ENCODE data around the gene SAV1. TPM values are rescaled to one million over a fixed set of nuclear protein-coding genes. Genes with fewer than 3 reads are reported as not detected.
A peak's percentile ranks its signal among the peaks of the same experiment; 100 is the strongest.

Gene SAV1
- total RNA-seq, 4 donors from 2014 or later = 40.2 to 72.4 (median 48.6) TPM

GRCh38 chr14:50599700-50600444 is 68.2 kb downstream of the SAV1 start:
- TF ChIP-seq POLR2A (IDR thresholded peaks at IDR 0.05) (no peak), CTCF (IDR thresholded peaks at IDR 0.05) (peak in 4 of 6 experiments; percentile 43 to 83 (median 64))
- WGBS, 2 donors = 29% methylated on average over 4 of the region's 4 CpGs
- Histone ChIP-seq H3K36me3 (no peaks in the 10 kb centered on the region), H3K9me3 (no peaks in the 10 kb centered on the region), H3K27ac (no peak overlapping the region), H3K4me3 (replicated peaks in 1 of 3) (no peak overlapping the region), H3K27me3 (no peaks in the 10 kb centered on the region), H3K4me1 (peaks cover 0 to 4% of the 10 kb centered on the region in 2 donors)
- DNase-seq = no peak
- intact Hi-C loops (cut with DNase I) = loop anchor here (5.0 kb wide), 1 partner anchor 172 kb away; no protein-coding TSS in a partner anchor

- peaks cover 0 to 4% of the 10 kb centered on the region in 2 donors for H3K4me1 ChIP-seq
- H3K36me3 ChIP-seq = no peaks in the 10 kb centered on the region
- H3K9me3 ChIP-seq = no peaks in the 10 kb centered on the region
- no peak overlapping the region for H3K4me3 ChIP-seq (replicated peaks in 1 of 3)
- no peak for DNase-seq
- intact Hi-C loops (cut with DNase I) = no loop called here
- no peak for TF ChIP-seq POLR2A (IDR thresholded peaks at IDR 0.05)
- no peak for TF ChIP-seq CTCF (IDR thresholded peaks at IDR 0.05)
- H3K27me3 ChIP-seq = no peaks in the 10 kb centered on the region
- H3K27ac ChIP-seq = no peak overlapping the region
These were observed 69.3 kb downstream of the SAV1 start for GRCh38 chr14:50598765-50599164.

- whole genome bisulfite sequencing, 2 donors = 95 to 97% methylated on average over 8 of the region's 8 CpGs
- intact Hi-C loops (cut with DNase I) = no loop called here
- DNase-seq = no peak
These were observed 73.4 kb downstream of the SAV1 start for GRCh38 chr14:50594577-50595316.

GRCh38 chr14:50590464-50590863 is 77.6 kb downstream of the SAV1 start:
- Histone ChIP-seq H3K4me3 (replicated peaks in 1 of 3) (no peak overlapping the region), H3K4me1 (no peaks in the 10 kb centered on the region), H3K36me3 (no peaks in the 10 kb centered on the region), H3K27ac (no peak overlapping the region), H3K27me3 (no peaks in the 10 kb centered on the region), H3K9me3 (no peaks in the 10 kb centered on the region)
- 86 to 91% methylated on average over 2 of the region's 2 CpGs for WGBS, 2 donors
- no peak for TF ChIP-seq POLR2A (IDR thresholded peaks at IDR 0.05)
- no peak for TF ChIP-seq CTCF (IDR thresholded peaks at IDR 0.05)
- no peak for DNase-seq
- intact Hi-C loops (cut with DNase I) = no loop called here

More at GRCh38 chr14:50594577-50595316, 73.4 kb downstream of the SAV1 start:
- Histone ChIP-seq H3K4me1 (no peaks in the 10 kb centered on the region), H3K27me3 (no peaks in the 10 kb centered on the region), H3K27ac (no peak overlapping the region), H3K36me3 (no peaks in the 10 kb centered on the region), H3K9me3 (no peaks in the 10 kb centered on the region), H3K4me3 (replicated peaks in 1 of 3) (no peak overlapping the region)
- no peak for TF ChIP-seq POLR2A (IDR thresholded peaks at IDR 0.05)
- no peak for TF ChIP-seq CTCF (IDR thresholded peaks at IDR 0.05)

Small RNA genes within 50 kb of the gene (small RNA-seq; reads per million reads assigned to genes)
- not detected for gene RN7SL452P

Other genes starting within 250 kb of the SAV1 start
- gene MAP4K5, start 135.7 kb downstream of the SAV1 start, total RNA-seq = 100 to 1,000 TPM; 139 to 259 (median 153) TPM
- 1 to 10 TPM; 2.1 to 5.4 (median 4.6) TPM for gene ATL1, start 108.2 kb downstream of the SAV1 start, total RNA-seq
- 10 to 100 TPM; 22.3 to 25.5 (median 22.5) TPM for gene NIN, start 162.9 kb upstream of the SAV1 start, total RNA-seq
- under 1 TPM in 1 of 4 donors, not detected in 3; 0.11 TPM for gene ABHD12B, start 203.7 kb upstream of the SAV1 start, total RNA-seq